A673 (cell line): ENCODE measurements around the gene LRRC27. TPM values are rescaled to one million over a fixed set of nuclear protein-coding genes. Genes with fewer than 3 reads are reported as not detected.

Experiments
- BruUV-seq: library from RNA; stranded (reverse); fragments of 400-500 nt; replicated peaks from 2 replicates; lab custom pipeline; 2021; lab: Mats Ljungman, UMichigan
- CTCF ChIA-PET: fragments of 300-600 bp; sonication (Branson Sonifier 250); formaldehyde crosslinking; loops from one replicate; lab custom pipeline; 2022; ENCODE audit warnings: antibody characterized with exemption; lab: Charles Lee
- POLR2A ChIA-PET: fragments of 300-600 bp; sonication (Branson Sonifier 250); formaldehyde crosslinking; loops from one replicate; lab custom pipeline; 2022; ENCODE audit warnings: antibody characterized with exemption; ENCODE audit not compliant: low non-redundant PET; lab: Charles Lee
- DNase-seq: peaks from one replicate; pipeline ENCODE4 v3.0.0-alpha.2; 2015; ENCODE audit warnings: low spot score
- H3K27ac ChIP-seq: fragments of 200-600 bp; sonication (generic); 2 replicates; pipeline ENCODE4 v1.5.1; 2016; ENCODE audit warnings: mixed run types, low read depth, mild to moderate bottlenecking, mixed read lengths, antibody characterized with exemption, low read length; ENCODE audit not compliant: poor library complexity, severe bottlenecking
- H3K27me3 ChIP-seq: fragments of 200-600 bp; sonication (generic); replicated peaks from 2 replicates; pipeline ENCODE4 v1.6.1; 2017; ENCODE audit warnings: mixed run types, low read depth, mild to moderate bottlenecking, mixed read lengths, antibody characterized with exemption, low read length; ENCODE audit not compliant: insufficient read depth, poor library complexity
- H3K36me3 ChIP-seq: fragments of 200-600 bp; sonication (generic); 2 replicates; pipeline ENCODE4 v1.6.1; 2016; ENCODE audit warnings: mixed run types, mild to moderate bottlenecking, mixed read lengths, antibody characterized with exemption, low read length; ENCODE audit not compliant: insufficient read depth, poor library complexity, severe bottlenecking
- H3K4me1 ChIP-seq: fragments of 200-600 bp; sonication (generic); 2 replicates; pipeline ENCODE4 v1.6.1; 2017; ENCODE audit warnings: mixed run types, mild to moderate bottlenecking, mixed read lengths, antibody characterized with exemption, low read length; ENCODE audit not compliant: insufficient read depth, poor library complexity, severe bottlenecking
- H3K4me3 ChIP-seq: fragments of 200-600 bp; sonication (generic); 2 replicates; pipeline ENCODE4 v1.5.1; 2016; ENCODE audit warnings: low read depth, mixed run types, mild to moderate bottlenecking, mixed read lengths, low read length; ENCODE audit not compliant: poor library complexity, severe bottlenecking
- H3K9me3 ChIP-seq: fragments of 200-600 bp; sonication (generic); 2 replicates; pipeline ENCODE4 v1.6.1; 2016; ENCODE audit warnings: mixed run types, low read depth, mild to moderate bottlenecking, mixed read lengths, antibody characterized with exemption, low read length; ENCODE audit not compliant: poor library complexity, severe bottlenecking
- EZH2 ChIP-seq: fragments of 200-600 bp; sonication (generic); IDR thresholded peaks from 2 replicates; pipeline ENCODE4 v1.6.1; 2017; ENCODE audit warnings: borderline replicate concordance, low read depth, mild to moderate bottlenecking, mixed read lengths, antibody characterized with exemption, low read length; ENCODE audit not compliant: poor library complexity, severe bottlenecking
- intact Hi-C: fragments of 100-400 bp; cut with micrococcal nuclease; formaldehyde crosslinking; loops from one replicate; pipeline ENCODE4 v1.10.0; 2022; ENCODE audit not compliant: unreplicated experiment
- total RNA-seq: library from RNA; stranded (reverse); gene quantifications from 2 replicates; pipeline ENCODE4 v1.2.3, GENCODE V29; 2021
- TF ChIP-seq, protein P1 (sequence below): fragments of 300-800, 200-600 bp; sonication (generic); conservative IDR thresholded peaks from 2 replicates; pipeline ENCODE4 v1.5.1; 2017; ENCODE audit warnings: low read depth, mild to moderate bottlenecking, antibody characterized with exemption, low read length, moderate library complexity, mixed read lengths

LRRC27 gene
- total RNA-seq, 1 experiment from 2014 or later = 11.5 TPM

DNA sequence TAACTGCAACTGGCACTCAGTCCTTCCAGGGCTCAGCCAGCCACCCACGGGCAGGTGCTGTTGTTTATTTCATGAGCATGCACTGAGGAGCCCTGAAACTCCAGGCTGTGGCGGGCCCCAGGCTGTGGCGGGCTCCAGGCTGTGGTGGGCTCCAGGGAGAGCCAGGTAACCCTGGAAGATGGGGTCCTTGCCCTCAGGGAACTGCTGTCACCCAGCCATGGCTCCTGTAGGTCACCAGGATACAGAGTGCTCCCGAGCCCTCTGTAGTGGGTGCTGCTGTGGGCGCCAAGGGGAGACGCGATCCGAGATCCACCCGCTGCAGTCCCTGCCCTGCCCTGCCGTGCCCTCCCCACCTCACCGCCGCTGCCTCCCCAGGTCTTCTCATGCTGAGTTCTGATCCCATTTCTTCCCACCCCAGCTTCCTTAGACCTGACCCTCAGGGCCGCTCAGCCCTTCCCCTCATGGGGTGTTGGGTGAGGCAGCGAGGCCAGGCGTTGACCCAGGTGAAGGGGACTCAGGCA, 29.6 kb downstream of the LRRC27 start:
- no peaks in the 10 kb centered on the region for H3K27me3 ChIP-seq
- intact Hi-C loops = no loop called here
- H3K9me3 ChIP-seq = no peaks in the 10 kb centered on the region
- TF ChIP-seq, protein P1, sequence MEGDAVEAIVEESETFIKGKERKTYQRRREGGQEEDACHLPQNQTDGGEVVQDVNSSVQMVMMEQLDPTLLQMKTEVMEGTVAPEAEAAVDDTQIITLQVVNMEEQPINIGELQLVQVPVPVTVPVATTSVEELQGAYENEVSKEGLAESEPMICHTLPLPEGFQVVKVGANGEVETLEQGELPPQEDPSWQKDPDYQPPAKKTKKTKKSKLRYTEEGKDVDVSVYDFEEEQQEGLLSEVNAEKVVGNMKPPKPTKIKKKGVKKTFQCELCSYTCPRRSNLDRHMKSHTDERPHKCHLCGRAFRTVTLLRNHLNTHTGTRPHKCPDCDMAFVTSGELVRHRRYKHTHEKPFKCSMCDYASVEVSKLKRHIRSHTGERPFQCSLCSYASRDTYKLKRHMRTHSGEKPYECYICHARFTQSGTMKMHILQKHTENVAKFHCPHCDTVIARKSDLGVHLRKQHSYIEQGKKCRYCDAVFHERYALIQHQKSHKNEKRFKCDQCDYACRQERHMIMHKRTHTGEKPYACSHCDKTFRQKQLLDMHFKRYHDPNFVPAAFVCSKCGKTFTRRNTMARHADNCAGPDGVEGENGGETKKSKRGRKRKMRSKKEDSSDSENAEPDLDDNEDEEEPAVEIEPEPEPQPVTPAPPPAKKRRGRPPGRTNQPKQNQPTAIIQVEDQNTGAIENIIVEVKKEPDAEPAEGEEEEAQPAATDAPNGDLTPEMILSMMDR = no peak
- no peak for TF ChIP-seq EZH2
- BruUV-seq = no TSS peak
- CTCF ChIA-PET = interaction anchor here (0.5 kb wide), 1 partner anchor 137 kb away, joined by 3 read pairs; no protein-coding TSS in a partner anchor
- POLR2A ChIA-PET = no interaction called here
- H3K4me1 ChIP-seq = no peaks in the 10 kb centered on the region
- no peak overlapping the region for H3K27ac ChIP-seq
- DNase-seq = no peak
- no peak overlapping the region for H3K4me3 ChIP-seq
- no peaks in the 10 kb centered on the region for H3K36me3 ChIP-seq

- Histone ChIP-seq H3K4me3 (no peak overlapping the region), H3K27ac (no peak overlapping the region), H3K9me3 (no peaks in the 10 kb centered on the region), H3K27me3 (no peaks in the 10 kb centered on the region), H3K36me3 (no peaks in the 10 kb centered on the region), H3K4me1 (no peaks in the 10 kb centered on the region)
- intact Hi-C loops = no loop called here
- CTCF ChIA-PET = no interaction called here
- no peak for DNase-seq
- TF ChIP-seq, protein P1 = no peak
- TF ChIP-seq EZH2 = no peak
- no TSS peak for BruUV-seq
- POLR2A ChIA-PET = no interaction called here
Measured at GRCh38 chr10:132362151-132362611, 30.2 kb downstream of the LRRC27 start.

DNA sequence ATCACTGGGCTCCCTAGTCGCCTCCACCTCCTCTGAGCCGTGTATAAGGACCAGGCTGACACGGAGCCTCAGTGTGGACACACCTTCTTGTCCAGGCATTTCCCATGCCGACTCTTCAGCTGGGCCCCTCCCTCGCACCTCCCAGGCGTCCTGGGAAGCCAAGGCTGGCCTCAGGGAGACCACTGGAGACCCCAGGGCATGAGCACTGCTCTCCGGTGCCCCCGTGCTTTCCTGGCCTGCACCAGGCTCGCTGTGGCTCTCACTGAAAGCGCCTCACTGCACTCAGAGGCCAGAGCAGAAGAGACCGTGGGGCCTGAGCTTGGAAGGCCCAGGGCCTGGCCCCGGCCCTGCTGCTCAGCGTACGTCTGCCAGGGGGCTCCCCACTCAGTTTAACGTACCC, 31.4 kb downstream of the LRRC27 start:
- H3K4me1 ChIP-seq = no peaks in the 10 kb centered on the region
- no peaks in the 10 kb centered on the region for H3K9me3 ChIP-seq
- intact Hi-C loops = no loop called here
- no peaks in the 10 kb centered on the region for H3K36me3 ChIP-seq
- TF ChIP-seq, protein P1 = no peak
- TF ChIP-seq EZH2 = no peak
- POLR2A ChIA-PET = no interaction called here
- H3K27me3 ChIP-seq = no peaks in the 10 kb centered on the region
- H3K27ac ChIP-seq = no peak overlapping the region
- DNase-seq = no peak
- CTCF ChIA-PET = no interaction called here
- BruUV-seq = no TSS peak
- no peak overlapping the region for H3K4me3 ChIP-seq
